ENCODE measurements around the gene NLRC5.
"Not testable (repeated sequence)": the region's sequence is repeated elsewhere in the genome, so short reads cannot be mapped to it uniquely, and the experiment has no call there.

Gene NLRC5

GRCh38 chr16:57096192-57096591 lies 106.8 kb downstream of the NLRC5 start:
- Histone ChIP-seq H3K9me3 (ENCODE audit: control extremely low read depth in 1 of 5, control insufficient read depth in 4 of 5, insufficient read depth in 2 of 5, low read depth in 1 of 5, low read length in 4 of 5) (no peaks in the 10 kb centered on the region), H3K27ac (ENCODE audit: insufficient read depth in 1 of 2, low read depth in 1 of 2, low read length in 2 of 2, poor library complexity in 1 of 2, severe bottlenecking in 2 of 2) (no peak overlapping the region), H3K4me1 (ENCODE audit: control extremely low read depth in 1 of 4, control insufficient read depth in 4 of 4, insufficient read depth in 4 of 4, low read length in 3 of 4) (peaks cover 2 to 23% (median 19%) of the 10 kb centered on the region in 4 experiments), H3K4me3 (ENCODE audit: control insufficient read depth in 1 of 7, extremely low read depth in 1 of 7, insufficient read depth in 4 of 7, low read depth in 2 of 7, low read length in 6 of 7) (no peak overlapping the region), H3K36me3 (ENCODE audit: control insufficient read depth in 4 of 4, insufficient read depth in 4 of 4, low read length in 3 of 4) (peaks cover 0 to 15% (median under 1%) of the 10 kb centered on the region in 4 experiments), H3K27me3 (replicated peaks in 2 of 5; ENCODE audit: control insufficient read depth in 4 of 5, insufficient read depth in 5 of 5, low read length in 4 of 5) (no peaks in the 10 kb centered on the region)
- POLR2A ChIA-PET = interaction anchor here (0.6 kb wide), 1 partner anchor 9 kb away, joined by 3 read pairs; no protein-coding TSS in a partner anchor
- no peak for DNase-seq
- CTCF ChIA-PET = interaction anchor here (0.5 to 9.3 kb wide), 5 partner anchors 11 to 71 kb away, joined by 3 to 79 read pairs (median 4); no protein-coding TSS in a partner anchor
- no CpG with 5 or more reads among the region's 3 CpGs for WGBS (ENCODE audit: insufficient coverage)

- WGBS (ENCODE audit: insufficient coverage) = 100% methylated on average over 2 of the region's 2 CpGs
- H3K36me3 ChIP-seq (ENCODE audit: control insufficient read depth in 4 of 4, insufficient read depth in 4 of 4, low read length in 3 of 4) = peaks cover 0 to 15% (median under 1%) of the 10 kb centered on the region in 4 experiments
- POLR2A ChIA-PET = no interaction called here
- H3K4me1 ChIP-seq (ENCODE audit: control extremely low read depth in 1 of 4, control insufficient read depth in 4 of 4, insufficient read depth in 4 of 4, low read length in 3 of 4) = peaks cover 2 to 17% (median 13%) of the 10 kb centered on the region in 4 experiments
- CTCF ChIA-PET = interaction anchor here (1.0 to 9.3 kb wide), 5 partner anchors 10 to 86 kb away, joined by 3 to 79 read pairs (median 3); no protein-coding TSS in a partner anchor
- H3K27ac ChIP-seq (ENCODE audit: insufficient read depth in 1 of 2, low read depth in 1 of 2, low read length in 2 of 2, poor library complexity in 1 of 2, severe bottlenecking in 2 of 2) = no peak overlapping the region
- DNase-seq = no peak
- no peak overlapping the region for H3K4me3 ChIP-seq (ENCODE audit: control insufficient read depth in 1 of 7, extremely low read depth in 1 of 7, insufficient read depth in 4 of 7, low read depth in 2 of 7, low read length in 6 of 7)
- no peaks in the 10 kb centered on the region for H3K27me3 ChIP-seq (replicated peaks in 2 of 5; ENCODE audit: control insufficient read depth in 4 of 5, insufficient read depth in 5 of 5, low read length in 4 of 5)
- H3K9me3 ChIP-seq (ENCODE audit: control extremely low read depth in 1 of 5, control insufficient read depth in 4 of 5, insufficient read depth in 2 of 5, low read depth in 1 of 5, low read length in 4 of 5) = no peaks in the 10 kb centered on the region
Observed at GRCh38 chr16:57096793-57097192, 107.4 kb downstream of the NLRC5 start.

- DNase-seq = no peak
- ChIA-PET POLR2A (no interaction called here), CTCF (interaction anchor here (1.3 to 9.3 kb wide), 4 partner anchors 9 to 81 kb away, joined by 3 to 79 read pairs (median 3); no protein-coding TSS in a partner anchor)
- no peaks in the 10 kb centered on the region for H3K9me3 ChIP-seq (ENCODE audit: control extremely low read depth in 1 of 5, control insufficient read depth in 4 of 5, insufficient read depth in 2 of 5, low read depth in 1 of 5, low read length in 4 of 5)
- no peaks in the 10 kb centered on the region for H3K27me3 ChIP-seq (replicated peaks in 2 of 5; ENCODE audit: control insufficient read depth in 4 of 5, insufficient read depth in 5 of 5, low read length in 4 of 5)
- no peak overlapping the region for H3K4me3 ChIP-seq (ENCODE audit: control insufficient read depth in 1 of 7, extremely low read depth in 1 of 7, insufficient read depth in 4 of 7, low read depth in 2 of 7, low read length in 6 of 7)
- no peak overlapping the region for H3K27ac ChIP-seq (ENCODE audit: insufficient read depth in 1 of 2, low read depth in 1 of 2, low read length in 2 of 2, poor library complexity in 1 of 2, severe bottlenecking in 2 of 2)
- peaks cover 0 to 15% (median under 1%) of the 10 kb centered on the region in 4 experiments for H3K36me3 ChIP-seq (ENCODE audit: control insufficient read depth in 4 of 4, insufficient read depth in 4 of 4, low read length in 3 of 4)
- peaks cover 2 to 9% (median 7%) of the 10 kb centered on the region in 4 experiments for H3K4me1 ChIP-seq (ENCODE audit: control extremely low read depth in 1 of 4, control insufficient read depth in 4 of 4, insufficient read depth in 4 of 4, low read length in 3 of 4)
- 91% methylated on average over 10 of the region's 14 CpGs for WGBS (ENCODE audit: insufficient coverage)
Observed at GRCh38 chr16:57098188-57098841, 109.0 kb downstream of the NLRC5 start.

GRCh38 chr16:57099965-57100364 lies 110.6 kb downstream of the NLRC5 start:
- H3K4me3 ChIP-seq (ENCODE audit: control insufficient read depth in 1 of 7, extremely low read depth in 1 of 7, insufficient read depth in 4 of 7, low read depth in 2 of 7, low read length in 6 of 7); H3K27me3 ChIP-seq (replicated peaks in 2 of 5; ENCODE audit: control insufficient read depth in 4 of 5, insufficient read depth in 5 of 5, low read length in 4 of 5); POLR2A ChIA-PET; H3K27ac ChIP-seq (ENCODE audit: insufficient read depth in 1 of 2, low read depth in 1 of 2, low read length in 2 of 2, poor library complexity in 1 of 2, severe bottlenecking in 2 of 2); H3K9me3 ChIP-seq (ENCODE audit: control extremely low read depth in 1 of 5, control insufficient read depth in 4 of 5, insufficient read depth in 2 of 5, low read depth in 1 of 5, low read length in 4 of 5); H3K4me1 ChIP-seq (ENCODE audit: control extremely low read depth in 1 of 4, control insufficient read depth in 4 of 4, insufficient read depth in 4 of 4, low read length in 3 of 4); H3K36me3 ChIP-seq (ENCODE audit: control insufficient read depth in 4 of 4, insufficient read depth in 4 of 4, low read length in 3 of 4); DNase-seq: not testable (repeated sequence)
- 97% methylated on average over 5 of the region's 6 CpGs for WGBS (ENCODE audit: insufficient coverage)
- CTCF ChIA-PET = interaction anchor here (0.9 to 9.3 kb wide), 3 partner anchors 15 to 80 kb away, joined by 3 to 79 read pairs (median 3); no protein-coding TSS in a partner anchor

- WGBS (ENCODE audit: insufficient coverage) = 100% methylated on average over 1 of the region's 1 CpG
- POLR2A ChIA-PET = no interaction called here
Observed at GRCh38 chr16:57100445-57100844, 111.1 kb downstream of the NLRC5 start.

GRCh38 chr16:57102888-57103851 lies 113.8 kb downstream of the NLRC5 start:
- CTCF ChIA-PET = interaction anchor here (0.6 to 1.3 kb wide), 3 partner anchors 9 to 185 kb away, joined by 3 to 5 read pairs (median 3); no protein-coding TSS in a partner anchor
- DNase-seq = no peak
- Histone ChIP-seq H3K9me3 (ENCODE audit: control extremely low read depth in 1 of 5, control insufficient read depth in 4 of 5, insufficient read depth in 2 of 5, low read depth in 1 of 5, low read length in 4 of 5) (no peaks in the 10 kb centered on the region), H3K36me3 (ENCODE audit: control insufficient read depth in 4 of 4, insufficient read depth in 4 of 4, low read length in 3 of 4) (no peaks in the 10 kb centered on the region), H3K4me1 (ENCODE audit: control extremely low read depth in 1 of 4, control insufficient read depth in 4 of 4, insufficient read depth in 4 of 4, low read length in 3 of 4) (peaks cover 0 to 20% (median 2%) of the 10 kb centered on the region in 4 experiments), H3K4me3 (ENCODE audit: control insufficient read depth in 1 of 7, extremely low read depth in 1 of 7, insufficient read depth in 4 of 7, low read depth in 2 of 7, low read length in 6 of 7) (no peak overlapping the region), H3K27me3 (replicated peaks in 2 of 5; ENCODE audit: control insufficient read depth in 4 of 5, insufficient read depth in 5 of 5, low read length in 4 of 5) (no peaks in the 10 kb centered on the region), H3K27ac (ENCODE audit: insufficient read depth in 1 of 2, low read depth in 1 of 2, low read length in 2 of 2, poor library complexity in 1 of 2, severe bottlenecking in 2 of 2) (no peak overlapping the region)
- WGBS (ENCODE audit: insufficient coverage) = 92% methylated on average over 16 of the region's 16 CpGs
- POLR2A ChIA-PET = interaction anchor here (0.7 kb wide), 1 partner anchor 93 kb away, joined by 4 read pairs; no protein-coding TSS in a partner anchor

More at GRCh38 chr16:57100445-57100844, 111.1 kb downstream of the NLRC5 start:
- no peak for DNase-seq
- Histone ChIP-seq H3K27ac (ENCODE audit: insufficient read depth in 1 of 2, low read depth in 1 of 2, low read length in 2 of 2, poor library complexity in 1 of 2, severe bottlenecking in 2 of 2) (no peak overlapping the region), H3K4me1 (ENCODE audit: control extremely low read depth in 1 of 4, control insufficient read depth in 4 of 4, insufficient read depth in 4 of 4, low read length in 3 of 4) (peaks cover 0 to 8% (median 2%) of the 10 kb centered on the region in 4 experiments), H3K27me3 (replicated peaks in 2 of 5; ENCODE audit: control insufficient read depth in 4 of 5, insufficient read depth in 5 of 5, low read length in 4 of 5) (no peaks in the 10 kb centered on the region), H3K36me3 (ENCODE audit: control insufficient read depth in 4 of 4, insufficient read depth in 4 of 4, low read length in 3 of 4) (peaks cover 0 to 7% (median under 1%) of the 10 kb centered on the region in 4 experiments), H3K9me3 (ENCODE audit: control extremely low read depth in 1 of 5, control insufficient read depth in 4 of 5, insufficient read depth in 2 of 5, low read depth in 1 of 5, low read length in 4 of 5) (no peaks in the 10 kb centered on the region), H3K4me3 (ENCODE audit: control insufficient read depth in 1 of 7, extremely low read depth in 1 of 7, insufficient read depth in 4 of 7, low read depth in 2 of 7, low read length in 6 of 7) (no peak overlapping the region)
- CTCF ChIA-PET = interaction anchor here (0.9 to 9.3 kb wide), 4 partner anchors 8 to 28 kb away, joined by 3 to 79 read pairs (median 9); partner anchors contain the start of gene CPNE2

Measured in common myeloid progenitor, CD34-positive (primary cell).